OCI-LY3 (cell line): ENCODE measurements around the gene SLMAP.

Experiments
- H2AFZ ChIP-seq: fragments of 200-600, 300-600 bp; shearing (Covaris generic); 2 replicates; pipeline ENCODE4 v1.6.0; 2014; ENCODE audit warnings: antibody characterized with exemption, low read depth, low read length
- H3K27ac ChIP-seq: fragments of 200-600, 300-600 bp; sonication (generic); 2 replicates; pipeline ENCODE4 v1.5.1; 2014; ENCODE audit warnings: mild to moderate bottlenecking, low read length, moderate library complexity, mixed read lengths
- H3K27me3 ChIP-seq: fragments of 200-600, 300-600 bp; sonication (generic); 2 replicates; pipeline ENCODE4 v1.6.1; 2014; ENCODE audit warnings: low read depth, low read length, mixed read lengths
- H3K36me3 ChIP-seq: fragments of 200-600, 300-600 bp; sonication (generic); replicated peaks from 2 replicates; pipeline ENCODE3; 2014; ENCODE audit warnings: low read depth, low read length, mixed read lengths
- H3K4me1 ChIP-seq: fragments of 300-600, 200-600 bp; sonication (generic); 2 replicates; pipeline ENCODE4 v1.6.1; 2014; ENCODE audit warnings: low read length, mixed read lengths
- H3K4me2 ChIP-seq: fragments of 200-600, 300-600 bp; sonication (generic); 2 replicates; pipeline ENCODE4 v1.6.1; 2014; ENCODE audit warnings: low read length, mixed read lengths
- H3K4me3 ChIP-seq: fragments of 300-600, 200-600 bp; sonication (generic); 2 replicates; pipeline ENCODE4 v1.5.1; 2014; ENCODE audit warnings: antibody characterized with exemption, mild to moderate bottlenecking, low read length, moderate library complexity
- H3K79me2 ChIP-seq: fragments of 300-600, 200-600 bp; shearing (Covaris generic); 2 replicates; pipeline ENCODE4 v1.6.1; 2014; ENCODE audit warnings: mild to moderate bottlenecking, low read length, mixed read lengths
- H3K9ac ChIP-seq: fragments of 300-600, 200-600 bp; shearing (Covaris generic); 2 replicates; pipeline ENCODE4 v1.6.0; 2014; ENCODE audit warnings: mild to moderate bottlenecking, low read length, moderate library complexity
- H3K9me3 ChIP-seq: fragments of 200-600, 300-600 bp; shearing (Covaris generic); 2 replicates; pipeline ENCODE4 v1.6.1; 2014; ENCODE audit warnings: low read length, mixed read lengths; ENCODE audit not compliant: insufficient read depth
- H4K20me1 ChIP-seq: fragments of 200-600, 300-600 bp; sonication (generic); 2 replicates; pipeline ENCODE4 v1.6.1; 2016; ENCODE audit warnings: low read length, mixed read lengths; ENCODE audit not compliant: insufficient read depth
- EZH2phosphoT487 ChIP-seq: fragments of 200-600 bp; shearing (Covaris generic); IDR thresholded peaks from 2 replicates; pipeline ENCODE4 v1.6.1; 2018; ENCODE audit warnings: antibody characterized with exemption, mixed run types, low read depth
- TF ChIP-seq, protein P1 (sequence below): fragments of 200-600, 300-600 bp; sonication (generic); IDR thresholded peaks from 2 replicates; pipeline ENCODE4 v1.5.1; 2014; ENCODE audit warnings: antibody characterized with exemption, low read length, low read depth

Gene SLMAP

DNA sequence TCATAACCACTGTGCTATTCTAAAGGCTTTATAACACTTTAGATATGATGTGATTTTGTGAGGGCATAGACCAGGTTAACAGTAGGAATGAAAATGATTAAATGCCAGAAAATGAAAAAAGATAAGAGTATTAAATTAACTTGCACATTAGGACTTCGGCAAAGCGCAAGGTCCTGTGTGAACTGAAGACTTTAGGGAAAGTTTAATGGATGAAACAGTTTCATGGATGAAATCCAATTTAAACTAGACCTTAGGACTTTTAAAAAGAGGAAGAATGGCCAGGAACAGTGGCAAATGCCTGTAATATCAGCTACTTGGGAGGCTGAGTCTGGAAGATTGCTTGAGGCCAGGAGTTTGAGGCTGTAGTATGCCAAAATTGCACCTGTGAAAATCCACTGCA, 8.7 kb downstream of the SLMAP start:
- H3K4me1 ChIP-seq, result peaks cover 6% of the 10 kb centered on the region
- H3K27me3 ChIP-seq, result no peaks in the 10 kb centered on the region
- no peak for TF ChIP-seq EZH2phosphoT487
- H2AFZ ChIP-seq, result no peak overlapping the region
- peaks cover 34% of the 10 kb centered on the region for H3K36me3 ChIP-seq
- H3K9me3 ChIP-seq, result no peaks in the 10 kb centered on the region
- H3K79me2 ChIP-seq, result peaks cover 97% of the 10 kb centered on the region
- no peak overlapping the region for H3K4me3 ChIP-seq
- peaks cover 49% of the 10 kb centered on the region for H4K20me1 ChIP-seq
- no peak overlapping the region for H3K9ac ChIP-seq
- H3K4me2 ChIP-seq, result no peak overlapping the region
- H3K27ac ChIP-seq, result no peak overlapping the region

DNA sequence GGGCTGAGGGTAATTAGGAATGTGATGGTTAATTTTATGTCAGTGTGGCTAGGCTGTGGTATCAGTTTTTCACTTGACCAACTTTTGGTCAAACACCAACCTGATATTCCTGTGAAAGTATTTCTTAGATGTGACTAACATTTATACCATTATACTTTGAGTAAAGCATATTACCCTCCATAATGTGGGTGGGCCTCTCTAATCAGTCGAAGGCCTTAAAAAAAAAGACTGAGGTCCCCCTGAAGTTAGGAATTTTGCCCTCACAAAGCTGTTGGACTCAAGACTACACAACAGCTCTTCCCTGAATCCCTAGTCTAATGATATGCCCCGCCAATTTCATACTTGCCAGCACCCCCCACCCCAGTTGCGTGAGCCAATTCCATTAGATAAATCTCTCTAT, 12.5 kb downstream of the SLMAP start:
- Histone ChIP-seq H3K27ac (no peak overlapping the region), H3K9me3 (no peaks in the 10 kb centered on the region), H3K79me2 (peaks cover 96% of the 10 kb centered on the region), H3K27me3 (no peaks in the 10 kb centered on the region), H4K20me1 (peaks cover 67% of the 10 kb centered on the region), H3K4me1 (peaks cover 6% of the 10 kb centered on the region), H3K9ac (no peak overlapping the region), H3K4me3 (no peak overlapping the region), H2AFZ (no peak overlapping the region), H3K36me3 (peaks cover 24% of the 10 kb centered on the region), H3K4me2 (no peak overlapping the region)
- TF ChIP-seq EZH2phosphoT487, result no peak
- TF ChIP-seq, protein P1, sequence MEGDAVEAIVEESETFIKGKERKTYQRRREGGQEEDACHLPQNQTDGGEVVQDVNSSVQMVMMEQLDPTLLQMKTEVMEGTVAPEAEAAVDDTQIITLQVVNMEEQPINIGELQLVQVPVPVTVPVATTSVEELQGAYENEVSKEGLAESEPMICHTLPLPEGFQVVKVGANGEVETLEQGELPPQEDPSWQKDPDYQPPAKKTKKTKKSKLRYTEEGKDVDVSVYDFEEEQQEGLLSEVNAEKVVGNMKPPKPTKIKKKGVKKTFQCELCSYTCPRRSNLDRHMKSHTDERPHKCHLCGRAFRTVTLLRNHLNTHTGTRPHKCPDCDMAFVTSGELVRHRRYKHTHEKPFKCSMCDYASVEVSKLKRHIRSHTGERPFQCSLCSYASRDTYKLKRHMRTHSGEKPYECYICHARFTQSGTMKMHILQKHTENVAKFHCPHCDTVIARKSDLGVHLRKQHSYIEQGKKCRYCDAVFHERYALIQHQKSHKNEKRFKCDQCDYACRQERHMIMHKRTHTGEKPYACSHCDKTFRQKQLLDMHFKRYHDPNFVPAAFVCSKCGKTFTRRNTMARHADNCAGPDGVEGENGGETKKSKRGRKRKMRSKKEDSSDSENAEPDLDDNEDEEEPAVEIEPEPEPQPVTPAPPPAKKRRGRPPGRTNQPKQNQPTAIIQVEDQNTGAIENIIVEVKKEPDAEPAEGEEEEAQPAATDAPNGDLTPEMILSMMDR, result no peak

GRCh38 chr3:57770009-57770827, 14.1 kb downstream of the SLMAP start:
- Histone ChIP-seq H3K9me3 (no peaks in the 10 kb centered on the region), H3K4me1 (peaks cover 6% of the 10 kb centered on the region), H4K20me1 (peaks cover 51% of the 10 kb centered on the region), H3K4me3 (no peak overlapping the region), H3K27ac (no peak overlapping the region), H3K36me3 (peaks cover 11% of the 10 kb centered on the region), H2AFZ (no peak overlapping the region), H3K9ac (no peak overlapping the region), H3K79me2 (peaks cover 84% of the 10 kb centered on the region), H3K27me3 (no peaks in the 10 kb centered on the region), H3K4me2 (no peak overlapping the region)
- TF ChIP-seq EZH2phosphoT487, result no peak
- TF ChIP-seq, protein P1, result no peak

GRCh38 chr3:57772251-57772650, 16.1 kb downstream of the SLMAP start:
- H3K9ac ChIP-seq, result no peak overlapping the region
- peaks cover 6% of the 10 kb centered on the region for H3K4me1 ChIP-seq
- H3K36me3 ChIP-seq, result peaks cover 7% of the 10 kb centered on the region
- H2AFZ ChIP-seq, result no peak overlapping the region
- H3K4me2 ChIP-seq, result no peak overlapping the region
- H3K4me3 ChIP-seq, result no peak overlapping the region
- H3K27me3 ChIP-seq, result no peaks in the 10 kb centered on the region
- H4K20me1 ChIP-seq, result peaks cover 46% of the 10 kb centered on the region
- peaks cover 80% of the 10 kb centered on the region for H3K79me2 ChIP-seq
- H3K9me3 ChIP-seq, result no peaks in the 10 kb centered on the region
- no peak overlapping the region for H3K27ac ChIP-seq
- no peak for TF ChIP-seq EZH2phosphoT487
- TF ChIP-seq, protein P1, result no peak
